NCI-H1092 treated with DMSO at 0.1 percent for 48 hours (cell line): ENCODE measurements around the gene SCO2.

ENCODE experiments used
- DNase-seq: peaks from one replicate; lab custom pipeline; 2025; lab: John Stamatoyannopoulos, UW

Gene SCO2

GRCh38 chr22:50525104-50525857, at the start of gene SCO2:
SCO2 (minus strand) TSS chr22:50525598; CDS start chr22:50524411, 1,187 bp downstream.
- DNase-seq, result peak; percentile 70

GRCh38 chr22:50574383-50574755, 49.0 kb upstream of the SCO2 start:
- no peak for DNase-seq

- DNase-seq, result no peak
These were observed 48.3 kb upstream of the SCO2 start for GRCh38 chr22:50573491-50574382.

GRCh38 chr22:50572965-50573364, 47.6 kb upstream of the SCO2 start:
- DNase-seq, result no peak

GRCh38 chr22:50571264-50572175, 46.1 kb upstream of the SCO2 start:
- no peak for DNase-seq

- DNase-seq, result no peak
These were observed 45.5 kb upstream of the SCO2 start for GRCh38 chr22:50570861-50571260.

- DNase-seq, result no peak
These were observed 44.6 kb upstream of the SCO2 start for GRCh38 chr22:50569896-50570535.

- no peak for DNase-seq
These were observed 43.7 kb upstream of the SCO2 start for GRCh38 chr22:50569041-50569459.

GRCh38 chr22:50568626-50569025, 43.2 kb upstream of the SCO2 start:
- DNase-seq, result no peak

GRCh38 chr22:50567721-50568252, 42.4 kb upstream of the SCO2 start:
- no peak for DNase-seq

- DNase-seq, result no peak
These were observed 38.9 kb upstream of the SCO2 start for GRCh38 chr22:50564289-50564688.

GRCh38 chr22:50563413-50564160, 38.2 kb upstream of the SCO2 start:
- DNase-seq, result no peak

GRCh38 chr22:50562523-50563412, 37.4 kb upstream of the SCO2 start, which contains the start of gene SYCE3:
SYCE3 (minus strand) TSS chr22:50562919; CDS start chr22:50556405, 6,514 bp downstream.
- DNase-seq, result peak; percentile 56

GRCh38 chr22:50561401-50562358, 36.3 kb upstream of the SCO2 start:
- no peak for DNase-seq

GRCh38 chr22:50560034-50560433, 34.6 kb upstream of the SCO2 start:
- DNase-seq, result no peak

- DNase-seq, result no peak
These were observed 31.3 kb upstream of the SCO2 start for GRCh38 chr22:50556703-50557102.

- DNase-seq, result no peak
These were observed 27.9 kb upstream of the SCO2 start for GRCh38 chr22:50553310-50553709.

- DNase-seq, result no peak
These were observed 25.9 kb upstream of the SCO2 start for GRCh38 chr22:50551160-50551752.
